Neural progenitor cell (in vitro differentiated cells): ENCODE results near the gene BCL2L14.

Experiments used
- EZH2 ChIP-seq: fragments of 200-600 bp; sonication (generic); IDR thresholded peaks from 2 replicates; pipeline ENCODE4 v1.6.1; 2017; ENCODE audit warnings: antibody characterized with exemption, mild to moderate bottlenecking, moderate library complexity
- EZH2phosphoT487 ChIP-seq: fragments of 200-600 bp; sonication (generic); IDR thresholded peaks from 2 replicates; pipeline ENCODE4 v1.6.1; 2017; ENCODE audit warnings: antibody characterized with exemption
- TF ChIP-seq, protein P1 (sequence below): fragments of 200-600 bp; sonication (generic); IDR thresholded peaks from 2 replicates; pipeline ENCODE4 v1.5.1; 2017; ENCODE audit warnings: antibody characterized with exemption, mild to moderate bottlenecking

DNA sequence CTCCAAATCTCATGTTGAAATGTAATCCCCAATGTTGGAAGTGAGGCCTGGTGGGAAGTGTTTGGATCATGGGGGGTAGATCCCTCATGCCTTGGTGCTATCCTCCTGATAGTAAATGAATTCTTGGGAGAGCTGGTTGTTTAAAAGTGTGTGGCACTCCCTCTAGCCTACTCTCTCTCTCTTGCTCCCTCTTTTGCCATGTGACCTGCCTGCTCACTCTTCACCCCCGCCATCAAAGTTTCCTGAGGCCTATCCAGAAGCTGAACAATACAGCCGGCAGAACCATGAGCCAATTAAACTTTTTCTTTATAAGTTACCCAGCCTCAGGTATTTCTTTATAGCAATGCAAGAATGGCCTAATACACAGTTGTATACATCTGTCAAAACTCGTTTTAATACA, 62.5 kb downstream of the BCL2L14 start:
- TF ChIP-seq, protein P1, sequence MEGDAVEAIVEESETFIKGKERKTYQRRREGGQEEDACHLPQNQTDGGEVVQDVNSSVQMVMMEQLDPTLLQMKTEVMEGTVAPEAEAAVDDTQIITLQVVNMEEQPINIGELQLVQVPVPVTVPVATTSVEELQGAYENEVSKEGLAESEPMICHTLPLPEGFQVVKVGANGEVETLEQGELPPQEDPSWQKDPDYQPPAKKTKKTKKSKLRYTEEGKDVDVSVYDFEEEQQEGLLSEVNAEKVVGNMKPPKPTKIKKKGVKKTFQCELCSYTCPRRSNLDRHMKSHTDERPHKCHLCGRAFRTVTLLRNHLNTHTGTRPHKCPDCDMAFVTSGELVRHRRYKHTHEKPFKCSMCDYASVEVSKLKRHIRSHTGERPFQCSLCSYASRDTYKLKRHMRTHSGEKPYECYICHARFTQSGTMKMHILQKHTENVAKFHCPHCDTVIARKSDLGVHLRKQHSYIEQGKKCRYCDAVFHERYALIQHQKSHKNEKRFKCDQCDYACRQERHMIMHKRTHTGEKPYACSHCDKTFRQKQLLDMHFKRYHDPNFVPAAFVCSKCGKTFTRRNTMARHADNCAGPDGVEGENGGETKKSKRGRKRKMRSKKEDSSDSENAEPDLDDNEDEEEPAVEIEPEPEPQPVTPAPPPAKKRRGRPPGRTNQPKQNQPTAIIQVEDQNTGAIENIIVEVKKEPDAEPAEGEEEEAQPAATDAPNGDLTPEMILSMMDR = no peak
- TF ChIP-seq EZH2 (no peak), EZH2phosphoT487 (no peak)
